ENCODE data around the gene ARNT2. TPM values are rescaled to one million over a fixed set of nuclear protein-coding genes. Genes with fewer than 3 reads are reported as not detected.

ARNT2 gene
- total and polyA plus RNA-seq, 4 donors, result 0.63 to 16.2 (median 4.9) TPM

GRCh38 chr15:80580106-80580505, 175.9 kb downstream of the ARNT2 start:
- Histone ChIP-seq H3K36me3 (ENCODE audit: control insufficient read depth in 1 of 2, insufficient read depth in 2 of 2, low read length in 1 of 2) (peaks cover 0 to 2% of the 10 kb centered on the region in 2 donors), H3K4me3 (ENCODE audit: low read length in 2 of 2) (no peak overlapping the region), H3K9me3 (ENCODE audit: control insufficient read depth, low read length) (no peaks in the 10 kb centered on the region), H3K27me3 (ENCODE audit: control insufficient read depth in 1 of 2, insufficient read depth in 2 of 2, low read length in 1 of 2) (no peaks in the 10 kb centered on the region), H3K27ac (ENCODE audit: low read depth in 1 of 2, low read length in 2 of 2) (no peak overlapping the region), H3K4me1 (ENCODE audit: control insufficient read depth in 1 of 2, insufficient read depth in 2 of 2, low read length in 2 of 2) (no peaks in the 10 kb centered on the region)
- no peak for ATAC-seq (ENCODE audit: low FRiP score)
- DNase-seq, result no peak
- intact Hi-C loops (cut with DNase I), result no loop called here
- 86 to 88% methylated on average over 9 of the region's 9 CpGs for WGBS, 2 donors

- WGBS, 2 donors, result 92 to 94% methylated on average over 11 of the region's 11 CpGs
- intact Hi-C loops (cut with DNase I), result no loop called here
Observed at GRCh38 chr15:80580536-80581260, 176.5 kb downstream of the ARNT2 start.

GRCh38 chr15:80581976-80582375, 177.8 kb downstream of the ARNT2 start:
- Histone ChIP-seq H3K36me3 (ENCODE audit: control insufficient read depth in 1 of 2, insufficient read depth in 2 of 2, low read length in 1 of 2) (peaks cover 0 to 2% of the 10 kb centered on the region in 2 donors), H3K4me1 (ENCODE audit: control insufficient read depth in 1 of 2, insufficient read depth in 2 of 2, low read length in 2 of 2) (no peaks in the 10 kb centered on the region), H3K9me3 (ENCODE audit: control insufficient read depth, low read length) (no peaks in the 10 kb centered on the region), H3K27ac (ENCODE audit: low read depth in 1 of 2, low read length in 2 of 2) (no peak overlapping the region), H3K4me3 (ENCODE audit: low read length in 2 of 2) (no peak overlapping the region), H3K27me3 (ENCODE audit: control insufficient read depth in 1 of 2, insufficient read depth in 2 of 2, low read length in 1 of 2) (no peaks in the 10 kb centered on the region)
- 88 to 91% methylated on average over 7 of the region's 7 CpGs for WGBS, 2 donors
- no peak for DNase-seq
- intact Hi-C loops (cut with DNase I), result no loop called here
- no peak for ATAC-seq (ENCODE audit: low FRiP score)

More at GRCh38 chr15:80580536-80581260, 176.5 kb downstream of the ARNT2 start:
- Histone ChIP-seq H3K27ac (ENCODE audit: low read depth in 1 of 2, low read length in 2 of 2) (no peak overlapping the region), H3K4me3 (ENCODE audit: low read length in 2 of 2) (no peak overlapping the region), H3K36me3 (ENCODE audit: control insufficient read depth in 1 of 2, insufficient read depth in 2 of 2, low read length in 1 of 2) (peaks cover 0 to 2% of the 10 kb centered on the region in 2 donors), H3K9me3 (ENCODE audit: control insufficient read depth, low read length) (no peaks in the 10 kb centered on the region), H3K4me1 (ENCODE audit: control insufficient read depth in 1 of 2, insufficient read depth in 2 of 2, low read length in 2 of 2) (no peaks in the 10 kb centered on the region), H3K27me3 (ENCODE audit: control insufficient read depth in 1 of 2, insufficient read depth in 2 of 2, low read length in 1 of 2) (no peaks in the 10 kb centered on the region)
- DNase-seq (no peak), ATAC-seq (ENCODE audit: low FRiP score) (no peak)

GRCh38 chr15:80582816-80583423, 178.7 kb downstream of the ARNT2 start:
- ATAC-seq (ENCODE audit: low FRiP score) (no peak), DNase-seq (no peak)
- no peaks in the 10 kb centered on the region for H3K36me3 ChIP-seq (ENCODE audit: control insufficient read depth in 1 of 2, insufficient read depth in 2 of 2, low read length in 1 of 2)
- H3K27ac ChIP-seq (ENCODE audit: low read depth in 1 of 2, low read length in 2 of 2), result no peak overlapping the region
- no peak overlapping the region for H3K4me3 ChIP-seq (ENCODE audit: low read length in 2 of 2)
- 90 to 96% methylated on average over 15 of the region's 15 CpGs for WGBS, 2 donors
- intact Hi-C loops (cut with DNase I), result no loop called here
- H3K27me3 ChIP-seq (ENCODE audit: control insufficient read depth in 1 of 2, insufficient read depth in 2 of 2, low read length in 1 of 2), result no peaks in the 10 kb centered on the region
- H3K9me3 ChIP-seq (ENCODE audit: control insufficient read depth, low read length), result no peaks in the 10 kb centered on the region
- no peaks in the 10 kb centered on the region for H3K4me1 ChIP-seq (ENCODE audit: control insufficient read depth in 1 of 2, insufficient read depth in 2 of 2, low read length in 2 of 2)

- ATAC-seq (ENCODE audit: low FRiP score), result no peak
Observed at GRCh38 chr15:80584561-80584964, 180.4 kb downstream of the ARNT2 start.

GRCh38 chr15:80584973-80585525, 180.9 kb downstream of the ARNT2 start:
- H3K4me1 ChIP-seq (ENCODE audit: control insufficient read depth in 1 of 2, insufficient read depth in 2 of 2, low read length in 2 of 2), result no peaks in the 10 kb centered on the region

More at GRCh38 chr15:80584561-80584964, 180.4 kb downstream of the ARNT2 start:
- Histone ChIP-seq H3K27ac (ENCODE audit: low read depth in 1 of 2, low read length in 2 of 2) (no peak overlapping the region), H3K36me3 (ENCODE audit: control insufficient read depth in 1 of 2, insufficient read depth in 2 of 2, low read length in 1 of 2) (peaks cover 0 to 1% of the 10 kb centered on the region in 2 donors), H3K9me3 (ENCODE audit: control insufficient read depth, low read length) (no peaks in the 10 kb centered on the region), H3K4me3 (ENCODE audit: low read length in 2 of 2) (no peak overlapping the region), H3K27me3 (ENCODE audit: control insufficient read depth in 1 of 2, insufficient read depth in 2 of 2, low read length in 1 of 2) (no peaks in the 10 kb centered on the region), H3K4me1 (ENCODE audit: control insufficient read depth in 1 of 2, insufficient read depth in 2 of 2, low read length in 2 of 2) (no peaks in the 10 kb centered on the region)
- DNase-seq, result no peak
- WGBS, 2 donors, result 75 to 78% methylated on average over 7 of the region's 7 CpGs
- intact Hi-C loops (cut with DNase I), result no loop called here

GRCh38 chr15:80585544-80586018, 181.4 kb downstream of the ARNT2 start:
- WGBS, 2 donors, result 92% methylated on average over 6 of the region's 6 CpGs
- Histone ChIP-seq H3K4me1 (ENCODE audit: control insufficient read depth in 1 of 2, insufficient read depth in 2 of 2, low read length in 2 of 2) (no peaks in the 10 kb centered on the region), H3K27ac (ENCODE audit: low read depth in 1 of 2, low read length in 2 of 2) (no peak overlapping the region), H3K9me3 (ENCODE audit: control insufficient read depth, low read length) (no peaks in the 10 kb centered on the region), H3K36me3 (ENCODE audit: control insufficient read depth in 1 of 2, insufficient read depth in 2 of 2, low read length in 1 of 2) (peaks cover 0 to 1% of the 10 kb centered on the region in 2 donors), H3K4me3 (ENCODE audit: low read length in 2 of 2) (no peak overlapping the region), H3K27me3 (ENCODE audit: control insufficient read depth in 1 of 2, insufficient read depth in 2 of 2, low read length in 1 of 2) (no peaks in the 10 kb centered on the region)
- ATAC-seq (ENCODE audit: low FRiP score), result no peak
- intact Hi-C loops (cut with DNase I), result no loop called here
- no peak for DNase-seq

More at GRCh38 chr15:80584973-80585525, 180.9 kb downstream of the ARNT2 start:
- H3K4me3 ChIP-seq (ENCODE audit: low read length in 2 of 2), result no peak overlapping the region
- ATAC-seq (ENCODE audit: low FRiP score), result no peak
- H3K9me3 ChIP-seq (ENCODE audit: control insufficient read depth, low read length), result no peaks in the 10 kb centered on the region
- no peak overlapping the region for H3K27ac ChIP-seq (ENCODE audit: low read depth in 1 of 2, low read length in 2 of 2)
- H3K36me3 ChIP-seq (ENCODE audit: control insufficient read depth in 1 of 2, insufficient read depth in 2 of 2, low read length in 1 of 2), result peaks cover 0 to 1% of the 10 kb centered on the region in 2 donors
- H3K27me3 ChIP-seq (ENCODE audit: control insufficient read depth in 1 of 2, insufficient read depth in 2 of 2, low read length in 1 of 2), result no peaks in the 10 kb centered on the region
- intact Hi-C loops (cut with DNase I), result no loop called here
- 45 to 55% methylated on average over 3 of the region's 3 CpGs for WGBS, 2 donors
- DNase-seq, result no peak

- WGBS, 2 donors, result 87 to 88% methylated on average over 4 of the region's 4 CpGs
- Histone ChIP-seq H3K27ac (ENCODE audit: low read depth in 1 of 2, low read length in 2 of 2) (no peak overlapping the region), H3K36me3 (ENCODE audit: control insufficient read depth in 1 of 2, insufficient read depth in 2 of 2, low read length in 1 of 2) (peaks cover 0 to 1% of the 10 kb centered on the region in 2 donors), H3K9me3 (ENCODE audit: control insufficient read depth, low read length) (no peaks in the 10 kb centered on the region), H3K4me3 (ENCODE audit: low read length in 2 of 2) (no peak overlapping the region), H3K4me1 (ENCODE audit: control insufficient read depth in 1 of 2, insufficient read depth in 2 of 2, low read length in 2 of 2) (no peaks in the 10 kb centered on the region), H3K27me3 (ENCODE audit: control insufficient read depth in 1 of 2, insufficient read depth in 2 of 2, low read length in 1 of 2) (no peaks in the 10 kb centered on the region)
- intact Hi-C loops (cut with DNase I), result no loop called here
- ATAC-seq (ENCODE audit: low FRiP score), result no peak
- DNase-seq, result no peak
Observed at GRCh38 chr15:80586161-80586560, 182.0 kb downstream of the ARNT2 start.
